NCI-H748 (cell line): ENCODE measurements around the gene MZT2B.
"Not testable (repeated sequence)": the region's sequence is repeated elsewhere in the genome, so short reads cannot be mapped to it uniquely, and the experiment has no call there.

Source experiments
- DNase-seq: peaks from one replicate; lab custom pipeline; 2025; ENCODE audit not compliant: unreplicated experiment; lab: John Stamatoyannopoulos, UW

MZT2B gene

DNA sequence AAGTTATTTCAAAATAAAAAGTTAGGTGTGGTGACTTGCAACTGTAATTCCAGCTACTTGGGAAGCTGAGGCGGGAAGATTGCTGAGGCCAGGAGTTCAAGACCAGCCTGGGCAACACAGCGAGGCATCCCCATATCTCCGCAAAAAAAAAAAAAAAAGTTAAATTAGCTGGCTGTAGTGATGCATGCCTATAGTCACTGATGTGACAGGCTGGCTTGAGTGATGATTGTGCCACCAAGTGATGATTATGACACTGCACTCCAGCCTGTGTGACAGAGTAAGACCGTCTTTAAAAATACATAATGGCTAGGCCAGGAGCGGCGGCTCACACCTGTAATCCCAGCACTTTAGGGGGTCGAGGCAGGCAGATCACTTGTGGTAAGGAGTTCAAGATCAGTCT is 12.2 kb upstream of the MZT2B start:
- DNase-seq = no peak

DNA sequence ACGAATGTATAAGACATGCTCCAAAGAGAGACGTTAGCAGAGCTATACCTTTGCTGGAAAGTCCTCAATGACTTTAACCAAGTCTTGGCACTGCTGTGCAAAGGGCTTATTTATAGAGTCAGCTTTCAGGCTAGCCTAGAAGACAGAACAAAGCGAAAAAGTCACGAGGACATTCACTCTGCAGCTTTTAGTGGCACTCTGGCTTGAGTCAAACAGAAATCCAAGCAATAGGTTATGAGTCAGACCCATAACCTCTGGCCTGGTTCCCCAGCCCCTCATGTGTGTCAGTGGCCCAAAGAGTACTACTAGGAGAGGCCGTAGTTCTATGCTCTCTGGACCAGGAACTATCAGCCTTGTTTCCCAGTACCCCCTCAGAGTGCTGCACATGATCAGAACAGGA is 7.2 kb upstream of the MZT2B start:
- not testable (repeated sequence) for DNase-seq

DNA sequence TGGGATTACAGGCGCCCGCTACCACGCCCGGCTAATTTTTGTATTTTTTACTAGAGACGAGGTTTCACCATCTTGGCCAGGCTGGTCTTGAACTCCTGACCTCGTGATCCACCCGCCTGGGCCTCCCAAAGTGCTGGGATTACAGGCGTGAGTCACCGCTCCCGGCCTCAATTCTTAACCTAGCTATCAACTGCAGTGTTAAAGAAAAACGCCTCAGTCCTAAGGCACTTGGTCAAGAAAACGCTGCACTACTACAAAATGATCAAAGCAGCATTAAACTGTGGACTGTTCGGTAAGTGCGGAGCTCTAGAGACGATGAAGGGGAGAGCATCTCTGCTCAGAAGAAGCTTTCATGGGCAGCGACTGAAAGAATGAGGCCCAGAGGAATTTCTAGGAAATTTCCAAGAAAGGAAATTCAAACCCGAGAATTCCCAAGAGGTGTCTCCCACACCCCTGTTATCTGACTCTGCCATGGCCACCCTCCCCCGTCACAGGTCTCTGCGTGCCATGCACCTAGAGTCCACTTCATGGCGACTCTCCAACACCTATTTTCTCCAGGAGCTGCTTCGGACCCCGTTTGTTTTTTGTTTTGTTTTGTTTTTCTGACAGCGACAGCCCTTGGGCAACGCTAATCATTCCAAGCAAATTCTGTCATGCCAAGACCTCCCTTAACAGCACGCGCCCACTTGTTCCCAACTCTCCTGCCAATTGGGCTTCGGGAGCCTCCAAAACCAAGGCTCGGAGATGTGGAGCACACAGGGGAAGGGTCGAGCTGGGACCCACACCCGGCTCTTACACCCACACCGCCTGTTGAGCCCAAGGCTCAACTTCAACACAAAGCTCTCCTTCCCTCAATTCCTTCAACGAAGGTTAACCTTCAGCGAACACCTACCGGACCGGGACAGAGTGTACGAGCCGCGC is 1.4 kb upstream of the MZT2B start:
- DNase-seq = not testable (repeated sequence)

DNA sequence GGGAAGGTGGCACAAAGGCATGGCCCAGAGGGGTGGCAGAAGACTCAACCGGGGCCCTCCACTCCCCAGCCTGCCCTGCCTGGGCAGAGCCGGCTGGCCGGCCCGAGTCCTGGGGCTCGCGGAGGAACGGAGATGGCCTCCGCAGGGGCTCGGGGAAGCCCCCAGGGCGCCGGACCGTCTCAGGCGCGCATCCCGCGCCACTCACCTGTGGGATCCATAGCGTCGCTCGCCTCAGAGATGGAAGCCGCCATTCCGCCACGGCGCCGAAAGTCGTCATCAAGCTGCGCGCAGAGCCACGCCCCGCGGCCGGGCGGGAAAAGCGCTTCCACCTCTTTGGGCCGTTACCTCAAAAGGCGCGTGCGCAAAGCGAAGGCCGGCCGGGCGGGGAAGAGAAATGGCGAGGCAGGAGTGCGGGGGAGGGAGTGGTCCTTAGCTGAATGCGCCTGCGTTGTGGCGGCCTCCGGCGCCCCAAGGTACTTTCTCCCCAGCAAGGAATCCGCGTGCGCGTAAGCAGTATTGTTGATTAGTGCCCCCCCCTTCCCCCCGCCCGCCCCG is 660 bp upstream of the MZT2B start, which contains the start of gene SMPD4:
TSS of gene SMPD4 (minus strand) at position 278 of the 555 bp plus-strand sequence. CDS start 5,010 bp downstream, outside the sequence.
- peak; percentile 93 for DNase-seq

DNA sequence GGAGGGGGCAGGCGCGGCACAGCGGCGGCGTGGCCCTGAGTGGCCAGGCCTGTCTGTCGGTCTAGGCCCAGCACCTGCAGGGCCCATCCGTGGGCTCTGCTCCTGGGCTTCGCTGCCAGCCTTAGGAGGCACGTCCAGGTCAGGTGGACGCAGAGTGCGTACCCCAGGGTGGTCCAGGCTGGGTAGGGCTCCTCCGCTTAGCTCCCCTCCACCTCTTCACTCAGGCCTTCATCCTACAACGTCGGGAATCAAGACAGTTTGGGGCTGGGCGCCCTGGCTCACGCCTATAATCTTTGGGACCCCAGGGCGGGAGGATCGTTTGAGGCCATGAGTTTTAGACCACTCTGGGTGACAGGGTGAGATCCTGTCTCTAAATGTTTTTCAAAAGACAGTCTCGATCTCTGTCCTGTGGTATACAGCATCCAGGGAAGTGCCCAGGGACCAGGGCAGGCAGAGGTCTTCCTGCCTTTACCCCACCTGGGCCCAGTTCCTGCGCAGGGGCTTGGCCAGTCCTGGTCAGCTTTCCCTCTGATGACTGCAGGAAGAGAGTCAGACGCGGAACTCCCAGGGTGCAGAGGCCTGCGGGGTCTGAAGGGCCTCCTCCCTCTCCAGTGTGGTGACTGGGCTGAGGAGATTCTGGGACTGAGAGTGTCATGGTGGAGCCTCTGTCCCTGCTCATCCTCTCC is 907 bp downstream of the MZT2B start:
- peak; percentile 2 for DNase-seq

DNA sequence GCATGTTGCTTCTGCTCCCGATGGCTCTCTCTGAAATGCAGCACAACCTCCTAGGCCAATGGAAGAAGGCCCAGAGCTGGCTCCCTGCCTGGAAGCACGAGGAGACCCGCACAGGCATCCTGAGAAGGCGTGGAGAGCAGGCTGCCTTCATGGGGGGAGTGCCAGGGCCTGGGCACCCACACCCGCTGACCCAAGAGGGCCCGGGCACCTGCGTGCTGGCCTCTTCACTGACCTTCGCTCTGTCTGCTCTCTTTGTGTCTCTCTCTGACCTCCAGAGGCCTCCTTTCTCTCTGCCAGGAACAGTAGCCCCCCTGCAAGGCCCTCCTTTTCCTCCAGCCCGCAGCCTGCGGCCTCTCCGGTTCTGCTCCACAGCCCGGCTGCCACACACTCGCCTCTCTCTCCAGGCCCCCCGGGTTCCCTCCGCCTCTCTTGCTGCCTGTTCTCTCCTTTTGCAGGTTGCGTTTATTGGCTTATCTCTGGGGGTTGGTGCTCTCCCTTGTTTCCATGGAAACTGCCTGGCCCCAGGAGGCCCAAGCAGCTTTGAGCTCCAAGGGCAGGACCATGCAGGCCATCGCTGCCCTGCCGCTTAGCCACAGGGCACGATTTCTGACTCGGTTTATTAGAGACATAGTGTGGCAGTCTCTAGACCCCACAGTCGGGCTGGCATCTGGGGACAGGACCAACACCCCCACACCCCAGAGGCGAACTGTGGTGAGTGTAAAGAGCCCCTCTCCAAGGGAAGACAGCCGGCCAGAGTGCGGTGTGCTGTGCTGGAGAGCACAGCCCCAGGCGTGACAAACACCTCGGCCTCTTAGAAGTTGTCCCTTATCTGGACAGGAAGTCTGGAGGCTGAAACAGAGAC is 1.7 kb downstream of the MZT2B start:
- peak; percentile 0 for DNase-seq

DNA sequence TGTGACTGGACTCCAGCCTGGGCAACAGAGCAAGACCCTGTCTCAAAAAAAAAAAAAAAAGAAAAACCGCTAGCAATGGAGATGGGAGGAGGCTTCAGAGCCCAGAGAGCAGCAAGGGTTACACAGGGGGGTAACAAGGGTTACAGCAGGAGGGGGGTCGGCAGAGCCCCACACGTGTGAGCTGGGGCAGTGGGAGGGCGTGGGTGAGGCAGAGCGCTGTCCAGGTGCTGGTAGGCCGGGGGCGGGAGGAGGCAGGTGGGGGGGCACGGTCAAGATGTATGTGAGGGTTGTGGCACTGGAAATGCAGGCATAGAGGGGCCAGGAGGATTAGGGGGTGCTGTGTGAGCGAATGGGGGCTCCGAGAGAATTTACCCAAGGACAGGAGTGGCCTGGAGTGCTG is 3.4 kb downstream of the MZT2B start:
- DNase-seq = no peak

DNA sequence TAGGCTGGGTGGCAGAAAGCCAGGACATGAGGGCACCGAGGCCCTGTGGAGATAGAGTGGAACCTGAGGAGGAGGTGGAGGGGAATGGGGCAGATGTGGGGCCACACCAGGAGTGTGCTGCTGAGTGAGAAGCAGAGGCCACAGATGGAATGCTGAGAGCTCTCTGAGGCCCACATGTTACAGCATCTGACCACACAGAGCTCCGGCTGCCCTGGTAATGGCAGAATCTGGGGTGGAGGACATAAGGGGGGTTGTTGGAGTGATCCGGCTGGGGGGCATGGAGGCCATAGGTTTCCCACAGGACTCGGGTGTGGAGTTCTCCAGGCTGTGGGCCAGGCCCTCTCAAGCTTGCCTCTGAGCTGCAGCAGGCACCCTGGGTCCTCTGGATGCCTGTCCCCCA is 3.8 kb downstream of the MZT2B start:
- no peak for DNase-seq

DNA sequence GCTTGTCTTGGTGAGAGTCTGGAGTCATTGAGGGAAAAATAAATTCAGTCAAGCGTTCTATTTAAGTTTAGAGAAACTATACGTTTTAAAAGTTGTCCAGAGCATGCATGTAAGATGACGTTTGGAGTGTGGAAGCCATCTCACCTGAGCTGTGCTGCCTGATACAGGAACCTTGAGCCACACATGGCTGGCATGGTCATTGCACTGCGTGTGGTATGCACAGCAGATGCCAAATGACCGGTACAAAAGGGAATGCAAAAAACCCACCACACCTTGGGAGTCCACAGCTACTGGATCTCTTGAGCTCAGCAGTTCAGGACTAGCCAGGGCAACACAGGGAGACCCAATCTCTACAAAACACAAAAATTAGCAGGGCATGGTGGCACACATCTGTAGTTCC is 4.3 kb downstream of the MZT2B start:
- no peak for DNase-seq

DNA sequence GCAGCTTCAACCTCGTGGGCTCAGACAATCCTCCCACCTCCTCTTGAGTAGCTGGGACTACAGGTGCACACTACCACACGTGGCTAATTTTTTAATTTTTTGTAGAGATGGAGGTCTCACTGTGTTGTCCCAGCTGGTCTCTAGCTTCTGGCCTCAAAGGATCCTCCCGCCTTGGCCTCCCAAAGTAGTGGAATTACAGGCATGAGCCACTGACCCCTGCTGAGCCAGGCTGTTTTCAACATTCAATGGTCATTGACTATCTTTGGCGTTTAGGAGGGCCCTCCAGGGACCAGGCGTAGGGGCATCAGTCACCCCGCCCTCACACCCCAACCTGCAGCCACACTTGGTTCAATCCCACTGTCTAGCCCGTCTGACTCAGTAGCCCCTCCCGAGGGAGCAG is 5.2 kb downstream of the MZT2B start:
- no peak for DNase-seq

DNA sequence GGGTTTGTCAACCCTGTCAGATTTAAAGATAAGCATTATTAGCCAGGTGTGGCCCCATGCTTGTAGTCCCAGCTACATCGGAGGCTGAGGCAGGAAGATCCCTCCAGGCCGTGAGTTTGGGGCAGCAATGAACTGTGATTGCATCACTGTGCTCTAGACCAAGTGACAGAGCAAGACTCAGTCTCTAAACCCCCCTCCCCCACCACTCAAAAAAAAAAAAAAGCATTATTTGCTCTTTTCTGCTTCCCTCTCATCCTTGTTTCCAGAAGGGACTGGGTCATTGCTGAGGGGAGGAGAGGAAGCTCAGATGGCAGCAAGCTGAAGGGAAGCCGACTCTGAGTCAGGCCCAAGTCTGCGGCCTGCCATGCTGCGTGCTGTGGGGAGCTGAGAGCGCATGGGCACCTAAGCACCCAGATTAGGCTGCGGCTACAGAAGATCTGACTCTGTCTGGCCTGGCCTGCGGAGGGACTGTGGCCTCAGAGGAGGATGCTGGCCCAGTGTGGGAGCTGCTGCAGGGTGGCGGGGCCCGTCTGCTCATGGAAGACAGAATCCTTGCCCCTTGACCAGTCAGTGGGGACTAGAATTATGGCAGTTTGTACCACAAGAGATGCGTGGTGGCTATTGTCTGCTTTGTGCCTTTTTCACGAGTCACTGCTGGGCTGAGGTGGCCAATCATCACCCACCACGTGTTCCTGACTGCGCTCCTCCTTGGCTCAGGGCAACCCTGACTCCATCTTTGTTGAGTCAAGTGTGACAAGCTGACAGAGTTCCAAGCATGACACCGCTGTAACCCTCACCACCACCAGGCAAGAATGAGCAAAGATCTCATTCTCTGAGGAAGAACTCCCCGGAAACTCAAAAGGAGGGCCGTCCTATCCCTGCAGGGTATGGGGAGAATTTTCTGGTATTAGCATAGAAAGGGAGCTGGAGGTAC is 6.1 kb downstream of the MZT2B start:
- DNase-seq = not testable (repeated sequence)

DNA sequence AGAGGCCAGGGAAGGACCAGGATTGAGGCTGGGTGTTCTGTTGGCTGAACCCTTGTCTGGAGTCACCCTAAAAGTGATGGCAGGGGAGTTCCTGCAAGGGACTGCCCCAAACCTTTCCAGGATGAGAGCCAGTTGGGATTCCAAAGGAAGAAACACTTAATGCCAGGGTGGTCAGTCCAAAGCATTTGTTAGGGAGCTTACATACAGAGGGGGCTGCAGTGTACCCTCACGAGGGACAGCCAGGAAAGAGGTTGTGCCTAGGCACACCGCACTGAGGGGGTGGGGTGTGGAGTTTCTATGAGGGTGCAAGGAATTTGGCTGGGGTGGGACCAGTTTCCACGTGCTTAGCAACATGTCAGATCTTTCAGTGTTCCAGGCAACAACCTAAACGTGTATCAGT is 6.9 kb downstream of the MZT2B start:
- not testable (repeated sequence) for DNase-seq

DNA sequence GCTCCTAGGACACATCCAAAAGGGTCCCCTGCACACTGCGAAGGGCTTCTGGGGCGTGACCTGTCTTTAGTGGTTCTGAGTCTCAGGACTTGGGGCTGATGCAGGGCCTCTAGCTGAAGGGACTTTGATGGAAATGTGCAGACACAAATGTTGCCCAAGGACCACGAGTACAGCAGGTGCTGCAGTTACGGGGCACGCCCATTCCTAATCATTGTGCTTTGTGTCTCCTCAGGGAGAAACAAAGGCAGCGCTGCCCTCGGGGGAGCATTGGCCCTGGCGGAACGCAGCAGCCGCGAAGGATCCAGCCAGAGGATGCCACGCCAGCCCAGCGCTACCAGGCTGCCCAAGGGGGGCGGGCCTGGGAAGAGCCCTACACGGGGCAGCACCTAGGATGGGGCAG is 8.2 kb downstream of the MZT2B start:
- peak; percentile 57 for DNase-seq

DNA sequence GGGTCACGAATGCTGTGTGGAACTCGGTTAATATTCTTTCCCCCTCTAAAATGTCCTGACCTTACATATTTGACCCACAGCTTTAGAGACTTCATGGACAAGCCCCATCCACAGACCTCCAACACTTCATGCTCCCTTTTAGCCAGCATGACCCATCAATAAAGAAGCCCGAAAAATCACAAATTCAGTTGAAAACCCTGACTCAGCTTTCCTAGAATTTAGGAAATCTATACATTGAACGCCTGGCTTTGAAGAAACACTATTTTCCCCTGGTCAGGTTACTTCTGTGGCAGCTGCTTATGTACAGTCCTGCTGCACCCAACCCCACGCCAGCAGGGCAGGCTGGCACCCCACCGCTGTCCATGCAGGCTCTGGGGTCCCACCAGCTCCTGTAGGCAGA is 9.3 kb downstream of the MZT2B start:
- not testable (repeated sequence) for DNase-seq

DNA sequence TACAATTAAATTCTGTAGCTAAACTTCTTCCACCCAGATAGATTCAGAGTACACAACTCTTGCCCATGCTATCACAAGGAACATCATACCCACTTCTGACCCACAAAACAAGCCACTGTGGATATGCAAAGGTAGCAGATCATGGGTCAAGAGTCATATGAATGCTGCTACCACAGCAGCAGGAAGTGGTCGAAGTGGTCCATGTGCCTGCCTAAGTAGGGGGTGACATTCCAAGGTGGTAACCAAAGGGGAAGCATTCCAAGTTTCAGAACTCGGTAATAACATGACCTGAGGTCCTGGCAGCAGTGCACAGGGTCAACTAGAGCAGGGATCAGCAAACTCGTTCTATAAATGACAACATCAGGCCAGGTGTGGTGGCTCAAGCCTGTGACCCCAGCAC is 10.4 kb downstream of the MZT2B start:
- not testable (repeated sequence) for DNase-seq

DNA sequence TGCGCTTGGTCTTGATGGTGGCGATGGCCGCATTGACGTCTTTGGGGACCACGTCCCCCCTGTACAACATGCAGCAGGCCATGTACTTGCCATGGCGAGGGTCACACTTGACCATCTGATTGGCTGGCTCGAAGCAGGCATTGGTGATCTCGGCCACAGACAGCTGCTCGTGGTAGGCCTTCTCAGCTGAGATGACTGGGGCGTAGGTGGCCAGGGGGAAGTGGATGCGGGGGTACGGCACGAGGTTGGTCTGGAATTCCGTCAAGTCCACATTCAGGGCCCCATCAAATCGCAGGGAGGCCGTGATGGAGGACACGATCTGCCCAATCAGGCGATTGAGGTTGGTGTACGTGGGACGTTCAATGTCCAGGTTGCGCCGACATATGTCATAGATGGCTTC is 11.8 kb downstream of the MZT2B start:
- DNase-seq = not testable (repeated sequence)

DNA sequence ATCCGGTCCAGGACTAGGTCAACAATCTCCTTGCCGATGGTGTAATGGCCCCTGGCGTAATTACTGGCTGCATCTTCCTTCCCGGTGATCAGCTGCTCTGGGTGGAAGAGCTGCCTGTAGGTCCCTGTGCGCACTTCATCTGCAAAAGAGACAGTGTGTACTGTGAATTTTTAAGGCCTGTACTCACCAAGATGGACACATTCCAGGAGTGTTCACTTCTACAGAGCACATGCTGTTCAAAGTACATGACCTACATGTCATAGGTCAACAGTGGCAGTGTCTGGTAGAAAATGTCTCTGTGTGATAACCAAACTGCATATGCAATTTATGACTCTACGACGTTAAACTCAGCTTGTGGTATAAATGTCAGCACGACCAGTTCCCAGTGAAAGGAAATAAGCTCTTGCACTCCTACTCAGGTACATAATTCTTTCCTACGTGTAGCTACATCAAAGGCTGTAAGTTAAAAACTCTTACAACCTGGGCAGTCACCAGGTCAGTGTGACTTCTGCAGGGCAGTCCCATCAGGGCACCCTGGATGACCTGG is 13.1 kb downstream of the MZT2B start:
- DNase-seq = not testable (repeated sequence)

DNA sequence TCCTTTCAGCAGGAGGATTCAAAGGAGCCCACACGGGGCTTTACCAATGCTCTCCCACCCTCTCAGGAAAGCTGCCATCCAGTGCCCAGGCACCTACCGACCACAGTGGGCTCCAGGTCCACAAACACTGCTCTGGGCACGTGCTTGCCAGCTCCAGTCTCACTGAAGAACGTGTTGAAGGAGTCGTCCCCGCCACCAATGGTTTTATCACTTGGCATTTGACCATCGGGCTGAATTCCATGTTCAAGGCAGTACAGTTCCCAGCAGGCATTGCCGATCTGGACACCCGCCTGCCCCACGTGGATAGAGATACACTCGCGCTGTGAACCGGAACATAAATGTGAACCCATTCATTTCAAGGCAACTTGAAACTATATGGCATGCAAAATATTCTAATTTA is 14.0 kb downstream of the MZT2B start:
- DNase-seq = not testable (repeated sequence)

DNA sequence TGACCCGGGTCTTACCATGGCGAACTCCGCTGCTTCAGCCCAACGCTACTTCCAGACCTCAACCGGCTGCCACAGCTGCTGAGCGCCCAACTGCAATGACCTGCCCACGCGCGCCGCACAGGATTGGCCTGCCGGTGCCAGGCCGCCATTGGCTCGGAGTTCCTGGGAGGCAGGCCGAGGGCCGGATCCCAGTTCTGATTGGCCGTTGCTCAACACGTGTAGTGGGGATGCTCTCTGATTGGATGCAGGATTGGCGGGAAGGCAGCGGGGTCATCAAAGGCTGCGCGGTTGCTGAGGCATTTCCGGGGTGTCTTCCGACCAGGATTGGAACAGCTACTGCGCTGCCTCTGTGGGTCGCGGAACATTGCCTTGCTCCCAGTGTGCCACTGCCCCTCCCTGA is 16.3 kb downstream of the MZT2B start, which contains the start of gene TUBA3E:
TSS of gene TUBA3E (minus strand) at position 97 of the 400 bp plus-strand sequence. CDS start at position 18, 79 bp downstream.
- no peak for DNase-seq
